Fibroblast of lung (primary cell): ENCODE measurements around the gene FOXI1. TPM values are rescaled to one million over a fixed set of nuclear protein-coding genes. Genes with fewer than 3 reads are reported as not detected.

Source experiments
- DNase-seq, 2 donors: peaks; one replicate each; pipeline versions ENCODE4 v3.0.0 to v3.0.0-alpha.2; 2010; ENCODE audit warnings: low read depth in 2 of 2
- H2AFZ ChIP-seq: 2 replicates; pipeline ENCODE4 v1.5.1; 2012; ENCODE audit warnings: low read length, control low read depth, inconsistent platforms
- H3K27ac ChIP-seq: 2 replicates; pipeline ENCODE4 v1.5.1; 2011; ENCODE audit warnings: low read length, control low read depth; ENCODE audit not compliant: insufficient read depth
- H3K27me3 ChIP-seq: 2 replicates; pipeline ENCODE4 v1.5.1; 2011; ENCODE audit warnings: mild to moderate bottlenecking, low read length; ENCODE audit not compliant: control insufficient read depth, insufficient read depth
- H3K36me3 ChIP-seq: 2 replicates; pipeline ENCODE4 v1.5.1; 2011; ENCODE audit warnings: low read length; ENCODE audit not compliant: control insufficient read depth, insufficient read depth
- H3K4me1 ChIP-seq: 2 replicates; pipeline ENCODE4 v1.5.1; 2011; ENCODE audit warnings: low read length; ENCODE audit not compliant: control insufficient read depth, insufficient read depth; ENCODE audit errors: extremely low read depth
- H3K4me2 ChIP-seq: 2 replicates; pipeline ENCODE4 v1.5.1; 2011; ENCODE audit warnings: low read length, control low read depth; ENCODE audit not compliant: insufficient read depth; ENCODE audit errors: extremely low read depth
- H3K4me3 ChIP-seq, 4 experiments: fragments of 200-600 bp in 1 of 4; sonication (generic) in 1 of 4; replicated peaks in 1 of 4; 2 replicates each; pipeline ENCODE4 v1.5.1; 2011 to 2016; ENCODE audit warnings: low read length in 4 of 4, low read depth in 3 of 4, mild to moderate bottlenecking in 3 of 4, control low read depth in 2 of 4, inconsistent platforms in 1 of 4, mixed read lengths in 1 of 4; ENCODE audit not compliant: insufficient read depth in 1 of 4; ENCODE audit errors: control extremely low read depth in 1 of 4
- H3K79me2 ChIP-seq: 2 replicates; pipeline ENCODE4 v1.5.1; 2012; ENCODE audit warnings: mild to moderate bottlenecking, low read length, inconsistent platforms; ENCODE audit not compliant: control insufficient read depth, insufficient read depth
- H3K9ac ChIP-seq: 2 replicates; pipeline ENCODE4 v1.5.1; 2011; ENCODE audit warnings: mild to moderate bottlenecking, low read length, control low read depth; ENCODE audit not compliant: insufficient read depth
- H3K9me3 ChIP-seq: 2 replicates; pipeline ENCODE4 v1.5.1; 2012; ENCODE audit warnings: low read depth, low read length; ENCODE audit not compliant: control insufficient read depth, insufficient read depth
- H4K20me1 ChIP-seq: 2 replicates; pipeline ENCODE4 v1.5.1; 2011; ENCODE audit warnings: low read length; ENCODE audit not compliant: control insufficient read depth, insufficient read depth; ENCODE audit errors: extremely low read depth
- EZH2 ChIP-seq: IDR thresholded peaks from 2 replicates; pipeline ENCODE4 v1.5.1; 2012; ENCODE audit warnings: low read length, control low read depth, mild to moderate bottlenecking; ENCODE audit errors: missing control alignments
- polyA plus RNA-seq, 2 donors: library from polyadenylated mRNA; depleted of rRNA in 1 of 2; stranded (reverse) in 1 of 2; unstranded in 1 of 2; fragments of >200 nt; gene quantifications; 2 replicates each; pipeline ENCODE4 v1.2.1, GENCODE V29; 2011 to 2012; ENCODE audit warnings: missing spikeins in 1 of 2
- total RNA-seq: library from RNA; depleted of rRNA; stranded (reverse); fragments of >200 nt; gene quantifications from 2 replicates; pipeline ENCODE4 v1.2.1, GENCODE V29; 2014
- TF ChIP-seq, protein P1 (sequence below), 2 donors: IDR thresholded peaks in 1 of 2; conservative IDR thresholded peaks in 1 of 2; 1 replicate in 1 of 2; 2 replicates in 1 of 2; pipeline ENCODE4 v1.5.1; 2011 to 2012; ENCODE audit warnings: low read length in 2 of 2, control low read depth in 1 of 2, inconsistent platforms in 1 of 2, low read depth in 1 of 2, mild to moderate bottlenecking in 1 of 2

Gene FOXI1
- total and polyA plus RNA-seq, 2 donors (not counting 1 experiment from before 2014, with no cell fraction given), result not detected

DNA sequence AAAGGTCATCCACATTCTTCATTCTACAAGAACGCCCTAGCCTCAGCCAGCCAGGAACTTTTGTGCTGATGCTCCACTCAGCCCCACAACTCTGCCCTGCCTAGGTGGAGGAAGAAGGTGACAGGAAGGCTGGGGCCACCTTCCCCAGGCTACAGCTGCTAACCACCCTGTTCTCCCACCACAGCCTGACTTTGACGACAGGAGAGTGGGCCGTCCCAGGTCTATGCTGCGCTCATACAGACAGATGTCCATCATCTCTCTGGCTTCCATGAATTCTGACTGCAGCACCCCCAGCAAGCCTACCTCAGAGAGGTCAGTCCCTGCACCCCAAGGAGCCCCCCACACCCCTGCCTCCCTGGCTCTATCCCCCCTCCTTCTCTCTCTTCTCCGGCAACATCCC lies 28.2 kb upstream of the FOXI1 start:
- TF ChIP-seq, protein P1, sequence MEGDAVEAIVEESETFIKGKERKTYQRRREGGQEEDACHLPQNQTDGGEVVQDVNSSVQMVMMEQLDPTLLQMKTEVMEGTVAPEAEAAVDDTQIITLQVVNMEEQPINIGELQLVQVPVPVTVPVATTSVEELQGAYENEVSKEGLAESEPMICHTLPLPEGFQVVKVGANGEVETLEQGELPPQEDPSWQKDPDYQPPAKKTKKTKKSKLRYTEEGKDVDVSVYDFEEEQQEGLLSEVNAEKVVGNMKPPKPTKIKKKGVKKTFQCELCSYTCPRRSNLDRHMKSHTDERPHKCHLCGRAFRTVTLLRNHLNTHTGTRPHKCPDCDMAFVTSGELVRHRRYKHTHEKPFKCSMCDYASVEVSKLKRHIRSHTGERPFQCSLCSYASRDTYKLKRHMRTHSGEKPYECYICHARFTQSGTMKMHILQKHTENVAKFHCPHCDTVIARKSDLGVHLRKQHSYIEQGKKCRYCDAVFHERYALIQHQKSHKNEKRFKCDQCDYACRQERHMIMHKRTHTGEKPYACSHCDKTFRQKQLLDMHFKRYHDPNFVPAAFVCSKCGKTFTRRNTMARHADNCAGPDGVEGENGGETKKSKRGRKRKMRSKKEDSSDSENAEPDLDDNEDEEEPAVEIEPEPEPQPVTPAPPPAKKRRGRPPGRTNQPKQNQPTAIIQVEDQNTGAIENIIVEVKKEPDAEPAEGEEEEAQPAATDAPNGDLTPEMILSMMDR (conservative IDR thresholded peaks at IDR 0.05 in 1 of 2, IDR thresholded peaks at IDR 0.05 in 1 of 2; ENCODE audit: low read depth in 1 of 2, low read length in 2 of 2), result no peak
- TF ChIP-seq EZH2, result no peak
- Histone ChIP-seq H2AFZ (no peak overlapping the region), H3K27me3 (no peaks in the 10 kb centered on the region), H4K20me1 (no peaks in the 10 kb centered on the region), H3K36me3 (no peaks in the 10 kb centered on the region), H3K27ac (no peak overlapping the region), H3K9ac (no peak overlapping the region), H3K4me1 (no peaks in the 10 kb centered on the region), H3K9me3 (no peaks in the 10 kb centered on the region), H3K79me2 (no peaks in the 10 kb centered on the region), H3K4me2 (no peak overlapping the region), H3K4me3 (no peak overlapping the region)
- no peak for DNase-seq

DNA sequence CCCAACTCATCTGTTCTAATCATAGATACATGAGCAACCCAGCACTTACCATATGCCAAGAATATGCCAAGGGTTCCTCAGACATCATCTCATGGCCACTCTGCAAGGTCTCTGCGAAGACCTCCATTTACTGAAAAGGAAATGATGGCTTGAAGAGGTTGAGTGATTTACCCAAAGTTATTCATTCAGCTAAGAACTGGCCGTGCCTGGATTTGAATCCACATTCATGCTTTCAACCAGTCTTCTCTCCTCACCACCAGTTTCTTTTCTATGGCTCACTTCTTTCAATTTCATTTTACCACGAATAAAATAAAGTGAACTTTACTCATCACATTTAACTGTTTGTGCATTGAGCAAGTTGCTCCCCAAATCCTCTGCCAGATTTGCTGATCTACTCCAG lies 27.2 kb upstream of the FOXI1 start:
- Histone ChIP-seq H2AFZ (no peak overlapping the region), H3K9ac (no peak overlapping the region), H3K27ac (no peak overlapping the region), H3K36me3 (no peaks in the 10 kb centered on the region), H3K9me3 (no peaks in the 10 kb centered on the region), H3K4me3 (no peak overlapping the region), H3K79me2 (no peaks in the 10 kb centered on the region), H3K4me2 (no peak overlapping the region), H4K20me1 (no peaks in the 10 kb centered on the region), H3K27me3 (no peaks in the 10 kb centered on the region), H3K4me1 (no peaks in the 10 kb centered on the region)
- TF ChIP-seq, protein P1 (conservative IDR thresholded peaks at IDR 0.05 in 1 of 2, IDR thresholded peaks at IDR 0.05 in 1 of 2; ENCODE audit: low read depth in 1 of 2, low read length in 2 of 2), result no peak
- no peak for TF ChIP-seq EZH2
- DNase-seq, result no peak

DNA sequence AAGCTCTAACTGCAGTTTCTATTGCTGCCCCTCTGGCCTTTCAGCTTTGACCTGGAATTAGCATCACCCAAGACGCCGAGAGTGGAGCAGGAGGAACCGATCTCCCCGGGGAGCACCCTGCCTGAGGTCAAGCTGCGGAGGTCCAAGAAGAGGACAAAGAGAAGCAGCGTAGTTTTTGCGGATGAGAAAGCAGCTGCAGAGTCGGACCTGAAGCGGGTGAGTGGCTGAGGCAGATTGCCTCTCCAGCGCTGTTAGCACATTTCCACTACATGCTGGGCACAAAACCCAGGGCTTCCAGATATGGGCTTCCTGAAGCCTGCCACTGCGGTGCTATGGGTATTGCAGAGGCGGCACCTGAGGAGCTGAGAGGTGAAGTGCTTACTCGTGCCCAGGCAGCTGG lies 26.8 kb upstream of the FOXI1 start:
- Histone ChIP-seq H3K27ac (no peak overlapping the region), H3K9me3 (no peaks in the 10 kb centered on the region), H4K20me1 (no peaks in the 10 kb centered on the region), H3K79me2 (no peaks in the 10 kb centered on the region), H3K4me2 (no peak overlapping the region), H3K4me3 (no peak overlapping the region), H3K4me1 (no peaks in the 10 kb centered on the region), H3K27me3 (no peaks in the 10 kb centered on the region), H3K36me3 (no peaks in the 10 kb centered on the region), H3K9ac (no peak overlapping the region), H2AFZ (no peak overlapping the region)
- TF ChIP-seq EZH2, result no peak
- no peak for DNase-seq
